Sigmoid colon (tissue), 7 donors: ENCODE results near the gene INTS15. TPM values are rescaled to one million over a fixed set of nuclear protein-coding genes. Genes with fewer than 3 reads are reported as not detected.
"Not testable (repeated sequence)": the region's sequence is repeated elsewhere in the genome, so short reads cannot be mapped to it uniquely, and the experiment has no call there.

Experiments used
- DNase-seq: peaks from one replicate; pipeline ENCODE4 v3.0.0-alpha.2; 2019
- H3K27ac ChIP-seq, 4 donors: fragments of 200-600 bp; sonication (generic); one replicate each; pipeline ENCODE4 v1.5.1; 2016 to 2019; ENCODE audit warnings: mild to moderate bottlenecking in 1 of 4
- H3K27me3 ChIP-seq, 3 donors: fragments of 200-600 bp; sonication (generic); one replicate each; pipeline ENCODE4 v1.5.1; 2019; ENCODE audit warnings: mild to moderate bottlenecking in 1 of 3
- H3K36me3 ChIP-seq, 4 donors: fragments of 200-600 bp; sonication (generic); one replicate each; pipeline ENCODE4 v1.5.1; 2016 to 2019
- H3K4me1 ChIP-seq, 4 donors: fragments of 200-600 bp; sonication (generic); one replicate each; pipeline ENCODE4 v1.5.1; 2017 to 2019
- H3K4me3 ChIP-seq, 4 donors: fragments of 200-600 bp; sonication (generic); one replicate each; pipeline ENCODE4 v1.5.1; 2017 to 2019; ENCODE audit warnings: mild to moderate bottlenecking in 2 of 4, moderate library complexity in 1 of 4
- H3K9me3 ChIP-seq, 4 donors: fragments of 200-600 bp in 3 of 4; sonication (generic) in 3 of 4; one replicate each; pipeline versions ENCODE4 v1.5.1 to v1.6.1; 2013 to 2019
- EP300 ChIP-seq, 4 donors: sonication (generic); formaldehyde crosslinking; IDR thresholded peaks; one replicate each; pipeline ENCODE4 v1.6.1; 2017; ENCODE audit warnings: antibody characterized with exemption in 4 of 4
- POLR2A ChIP-seq, 2 donors: fragments of 450-650 bp; IDR thresholded peaks; one replicate each; pipeline ENCODE4 v1.6.1; 2016; ENCODE audit warnings: antibody characterized with exemption in 2 of 2, mild to moderate bottlenecking in 2 of 2, moderate library complexity in 2 of 2
- POLR2AphosphoS5 ChIP-seq, 4 donors: sonication (generic); formaldehyde crosslinking; IDR thresholded peaks; one replicate each; pipeline ENCODE4 v1.6.1; 2017; ENCODE audit warnings: antibody characterized with exemption in 4 of 4
- WGBS, 2 donors: extraction: QIAGEN DNeasy Blood & Tissue Kit; methylation state at CpG; one replicate each; pipeline ENCODE4 v1.1.7; 2013; 5-methylcytosine and 5-hydroxymethylcytosine counted together
- intact Hi-C: fragments of 100-400 bp; cut with DNase I; formaldehyde crosslinking; loops from one replicate; pipeline ENCODE4 v1.15.1; 2023
- polyA plus RNA-seq, 3 donors: library from polyadenylated mRNA; stranded (reverse); fragments of 200-250 nt; gene quantifications; one replicate each; pipeline ENCODE4 v1.2.3, GENCODE V29; 2013
- total RNA-seq, 4 donors: library from RNA; depleted of rRNA; stranded (reverse); fragments of >200 nt; gene quantifications; one replicate each; pipeline ENCODE4 v1.1.0, GENCODE V29; 2016
- TF ChIP-seq, protein P1 (sequence below), 4 experiments: fragments of 450-650 bp in 3 of 4; fragments of 200-600 bp in 1 of 4; IDR thresholded peaks; one replicate each; pipeline ENCODE4 v1.5.1; 2016 to 2019; ENCODE audit warnings: antibody characterized with exemption in 4 of 4, mild to moderate bottlenecking in 3 of 4, moderate library complexity in 2 of 4
- donor health status: healthy with polysubstance abuse.
- donor health status: Bipolar disorder and iron deficiency.
- donor health status: healthy.

The INTS15 gene
- total and polyA plus RNA-seq, 7 donors, result 10.4 to 30.2 (median 18.1) TPM

GRCh38 chr7:6579446-6579845 is 10.4 kb upstream of the INTS15 start:
- DNase-seq, result no peak
- H3K36me3 ChIP-seq, result peaks cover 9 to 59% (median 29%) of the 10 kb centered on the region in 4 donors

DNA sequence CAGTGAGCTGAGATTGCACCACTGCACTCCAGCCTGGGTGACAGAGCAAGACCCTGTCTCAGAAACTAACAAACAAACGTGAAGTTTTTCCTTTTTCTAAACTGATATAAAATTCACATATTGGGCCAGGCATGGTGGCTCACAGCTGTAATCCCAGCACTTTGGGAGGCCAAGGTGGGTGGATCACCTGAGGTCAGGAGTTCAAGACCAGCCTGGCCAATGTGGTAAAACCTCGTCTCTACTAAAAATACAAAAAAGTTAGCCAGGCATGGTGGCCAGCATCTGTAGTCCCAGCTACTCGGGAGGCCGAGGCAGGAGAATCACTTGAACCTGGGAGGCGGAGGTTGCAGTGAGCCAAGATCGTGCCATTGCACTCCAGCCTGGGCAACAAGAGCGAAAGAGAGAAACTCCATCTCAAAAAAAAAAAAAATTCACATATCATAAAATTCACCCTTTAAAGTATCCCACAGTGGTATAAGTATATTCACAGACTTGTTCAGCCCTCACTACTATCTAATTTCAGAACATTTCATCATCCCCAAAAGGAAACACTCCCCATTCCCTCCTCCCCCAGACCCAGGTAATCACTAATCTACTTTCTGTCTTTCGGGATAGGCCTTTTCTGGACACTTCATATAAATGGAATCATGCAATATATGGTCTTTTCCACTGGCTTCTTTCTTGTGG is 3.9 kb upstream of the INTS15 start:
- not testable (repeated sequence) for H3K4me3 ChIP-seq, H3K27me3 ChIP-seq, H3K9me3 ChIP-seq, H3K27ac ChIP-seq, DNase-seq
- 95 to 96% methylated on average over 8 of the region's 8 CpGs for WGBS, 2 donors
- intact Hi-C loops, result loop anchor here (5.0 kb wide), 1 partner anchor 121 kb away; the partner anchor contains the start of gene ZNF12
- peaks cover 0 to 11% (median 9%) of the 10 kb centered on the region in 4 donors for H3K4me1 ChIP-seq
- H3K36me3 ChIP-seq, result peaks cover 9 to 82% (median 38%) of the 10 kb centered on the region in 4 donors

More at GRCh38 chr7:6579446-6579845, 10.4 kb upstream of the INTS15 start:
- TF ChIP-seq EP300 (IDR thresholded peaks at IDR 0.05) (no peak), POLR2AphosphoS5 (IDR thresholded peaks at IDR 0.05) (no peak)
- no peaks in the 10 kb centered on the region for H3K27me3 ChIP-seq
- peaks cover 0 to 11% (median 6%) of the 10 kb centered on the region in 4 donors for H3K4me1 ChIP-seq
- no peak overlapping the region for H3K27ac ChIP-seq
- 96 to 97% methylated on average over 4 of the region's 4 CpGs for WGBS, 2 donors
- intact Hi-C loops, result no loop called here
- H3K4me3 ChIP-seq, result no peak overlapping the region
- H3K9me3 ChIP-seq, result no peaks in the 10 kb centered on the region

GRCh38 chr7:6588566-6588965 is 1.3 kb upstream of the INTS15 start:
- TF ChIP-seq, protein P1, sequence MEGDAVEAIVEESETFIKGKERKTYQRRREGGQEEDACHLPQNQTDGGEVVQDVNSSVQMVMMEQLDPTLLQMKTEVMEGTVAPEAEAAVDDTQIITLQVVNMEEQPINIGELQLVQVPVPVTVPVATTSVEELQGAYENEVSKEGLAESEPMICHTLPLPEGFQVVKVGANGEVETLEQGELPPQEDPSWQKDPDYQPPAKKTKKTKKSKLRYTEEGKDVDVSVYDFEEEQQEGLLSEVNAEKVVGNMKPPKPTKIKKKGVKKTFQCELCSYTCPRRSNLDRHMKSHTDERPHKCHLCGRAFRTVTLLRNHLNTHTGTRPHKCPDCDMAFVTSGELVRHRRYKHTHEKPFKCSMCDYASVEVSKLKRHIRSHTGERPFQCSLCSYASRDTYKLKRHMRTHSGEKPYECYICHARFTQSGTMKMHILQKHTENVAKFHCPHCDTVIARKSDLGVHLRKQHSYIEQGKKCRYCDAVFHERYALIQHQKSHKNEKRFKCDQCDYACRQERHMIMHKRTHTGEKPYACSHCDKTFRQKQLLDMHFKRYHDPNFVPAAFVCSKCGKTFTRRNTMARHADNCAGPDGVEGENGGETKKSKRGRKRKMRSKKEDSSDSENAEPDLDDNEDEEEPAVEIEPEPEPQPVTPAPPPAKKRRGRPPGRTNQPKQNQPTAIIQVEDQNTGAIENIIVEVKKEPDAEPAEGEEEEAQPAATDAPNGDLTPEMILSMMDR (IDR thresholded peaks at IDR 0.05), result no peak
- no peak for TF ChIP-seq EP300 (IDR thresholded peaks at IDR 0.05)
- no peak for TF ChIP-seq POLR2A (IDR thresholded peaks at IDR 0.05)
- TF ChIP-seq POLR2AphosphoS5 (IDR thresholded peaks at IDR 0.05), result no peak
- peaks cover 0 to 76% (median 27%) of the 10 kb centered on the region in 4 donors for H3K36me3 ChIP-seq
- WGBS, 2 donors, result 86 to 90% methylated on average over 9 of the region's 9 CpGs
- H3K4me3 ChIP-seq, result no peak overlapping the region
- H3K27me3 ChIP-seq, result no peaks in the 10 kb centered on the region
- DNase-seq, result no peak
- peaks cover 0 to 22% (median 18%) of the 10 kb centered on the region in 4 donors for H3K4me1 ChIP-seq
- no peak overlapping the region for H3K27ac ChIP-seq
- H3K9me3 ChIP-seq, result no peaks in the 10 kb centered on the region
- intact Hi-C loops, result loop anchor here (5.0 kb wide), 1 partner anchor 119 kb away; the partner anchor contains the start of gene ZNF12

GRCh38 chr7:6589151-6589828 is 531 bp upstream of the INTS15 start:
- Histone ChIP-seq H3K27me3 (no peaks in the 10 kb centered on the region), H3K27ac (peak overlapping the region; percentile 85 to 93 (median 87)), H3K9me3 (no peaks in the 10 kb centered on the region), H3K36me3 (peaks cover 0 to 76% (median 28%) of the 10 kb centered on the region in 4 donors), H3K4me3 (peak overlapping the region in 3 of 4 donors; percentile 72 to 97 (median 81)), H3K4me1 (peaks cover 0 to 22% (median 18%) of the 10 kb centered on the region in 4 donors)
- WGBS, 2 donors, result 42 to 52% methylated on average over 22 of the region's 22 CpGs
- peak; percentile 65 for DNase-seq
- intact Hi-C loops, result loop anchor here (5.0 kb wide), 1 partner anchor 118 kb away; the partner anchor contains the start of gene ZNF12
- TF ChIP-seq POLR2A (IDR thresholded peaks at IDR 0.05) (no peak), EP300 (IDR thresholded peaks at IDR 0.05) (no peak), POLR2AphosphoS5 (IDR thresholded peaks at IDR 0.05) (no peak)
- TF ChIP-seq, protein P1 (IDR thresholded peaks at IDR 0.05), result peak in 1 of 4 experiments; percentile 23

DNA sequence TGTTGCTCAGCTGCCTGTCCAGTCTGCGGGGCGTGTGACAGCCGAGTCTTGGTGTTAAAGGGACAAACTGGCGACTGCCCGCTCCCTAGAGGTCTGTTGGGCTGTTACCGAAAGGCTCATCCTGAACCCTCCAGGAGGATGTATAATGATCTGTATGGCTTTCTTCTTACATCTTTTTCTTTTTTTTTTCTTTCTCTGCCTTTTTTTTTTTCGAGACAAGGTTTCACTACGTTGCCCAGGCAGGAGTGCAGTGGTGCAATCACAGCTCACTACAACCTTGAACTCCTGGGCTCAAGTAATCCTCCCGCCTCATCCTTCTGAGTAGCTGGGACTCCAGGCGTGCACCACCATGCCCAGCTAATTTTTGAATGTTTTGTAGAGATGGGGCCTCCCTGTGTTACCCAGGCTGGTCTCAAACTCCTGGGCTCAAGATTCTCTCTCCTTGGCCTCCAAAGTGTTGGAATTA is 857 bp downstream of the INTS15 start:
- intact Hi-C loops, result loop anchor here (1.0 kb wide), 1 partner anchor 13 kb away; the partner anchor contains the start of gene ZDHHC4

More for the DNA sequence above, 857 bp downstream of the INTS15 start:
- H3K4me3 ChIP-seq, result peak overlapping the region; percentile 72 to 97 (median 87)
- peaks cover 0 to 22% (median 18%) of the 10 kb centered on the region in 4 donors for H3K4me1 ChIP-seq
- H3K27me3 ChIP-seq, result no peaks in the 10 kb centered on the region
- DNase-seq, result peak; percentile 68
- H3K9me3 ChIP-seq, result no peaks in the 10 kb centered on the region
- TF ChIP-seq, protein P1 (IDR thresholded peaks at IDR 0.05), result no peak
- no peak for TF ChIP-seq POLR2AphosphoS5 (IDR thresholded peaks at IDR 0.05)
- no peak for TF ChIP-seq EP300 (IDR thresholded peaks at IDR 0.05)
- no peak for TF ChIP-seq POLR2A (IDR thresholded peaks at IDR 0.05)
- H3K36me3 ChIP-seq, result peaks cover 9 to 76% (median 30%) of the 10 kb centered on the region in 4 donors
- 5 to 10% methylated on average over 10 of the region's 10 CpGs for WGBS, 2 donors
- H3K27ac ChIP-seq, result peak overlapping the region; percentile 85 to 93 (median 87)
